Esophagus squamous epithelium (tissue), 4 donors: ENCODE results near the gene BCL2.

Source experiments
- CTCF ChIP-seq, 6 experiments: fragments of 450-650 bp in 4 of 6; fragments of 200-600 bp in 2 of 6; sonication (generic) in 2 of 6; IDR thresholded peaks; one replicate each; pipeline ENCODE4 v1.5.1; 2016 to 2019; ENCODE audit warnings: antibody characterized with exemption in 6 of 6, mild to moderate bottlenecking in 4 of 6, moderate library complexity in 4 of 6
- POLR2A ChIP-seq, 4 donors: fragments of 450-650 bp; IDR thresholded peaks; one replicate each; pipeline ENCODE4 v1.6.1; 2017; ENCODE audit warnings: antibody characterized with exemption in 4 of 4, mild to moderate bottlenecking in 4 of 4, moderate library complexity in 3 of 4

- TF ChIP-seq POLR2A (IDR thresholded peaks at IDR 0.05) (no peak), CTCF (IDR thresholded peaks at IDR 0.05) (no peak)
Measured at GRCh38 chr18:63104868-63105267, 214.7 kb downstream of the BCL2 start.
